Glomerular visceral epithelial cell (primary cell): ENCODE data around the gene DENND1B.
"Not testable (repeated sequence)": the region's sequence is repeated elsewhere in the genome, so short reads cannot be mapped to it uniquely, and the experiment has no call there.

Experiments used
- DNase-seq: peaks from one replicate; pipeline ENCODE4 v3.0.0-alpha.2; 2016; ENCODE audit errors: extremely low spot score

Gene DENND1B

GRCh38 chr1:197782722-197783360, 7.6 kb upstream of the DENND1B start:
- no peak for DNase-seq

- peak; percentile 26 for DNase-seq
Observed at GRCh38 chr1:197781968-197782721, 6.9 kb upstream of the DENND1B start.

- peak; percentile 24 for DNase-seq
Observed at GRCh38 chr1:197779921-197780320, 4.6 kb upstream of the DENND1B start.

- no peak for DNase-seq
Observed at GRCh38 chr1:197778366-197778945, 3.2 kb upstream of the DENND1B start.

GRCh38 chr1:197776351-197777105, 1.2 kb upstream of the DENND1B start:
- DNase-seq: peak; percentile 86

- peak; percentile 49 for DNase-seq
Observed at GRCh38 chr1:197774466-197775281, 606 bp downstream of the DENND1B start.

- peak; percentile 5 for DNase-seq
Observed at GRCh38 chr1:197773856-197774255, 1.4 kb downstream of the DENND1B start.

GRCh38 chr1:197771904-197772556, 3.2 kb downstream of the DENND1B start:
- no peak for DNase-seq

GRCh38 chr1:197771386-197771785, 3.9 kb downstream of the DENND1B start:
- DNase-seq: no peak

- no peak for DNase-seq
Observed at GRCh38 chr1:197770243-197770642, 5.0 kb downstream of the DENND1B start.

GRCh38 chr1:197769287-197769686, 6.0 kb downstream of the DENND1B start:
- no peak for DNase-seq

- no peak for DNase-seq
Observed at GRCh38 chr1:197768014-197768805, 7.1 kb downstream of the DENND1B start.

GRCh38 chr1:197763769-197764168, 11.5 kb downstream of the DENND1B start:
- no peak for DNase-seq

- DNase-seq: no peak
Observed at GRCh38 chr1:197763307-197763706, 12.0 kb downstream of the DENND1B start.

- no peak for DNase-seq
Observed at GRCh38 chr1:197761654-197762053, 13.6 kb downstream of the DENND1B start.

GRCh38 chr1:197755553-197755952, 19.7 kb downstream of the DENND1B start:
- DNase-seq: not testable (repeated sequence)

- not testable (repeated sequence) for DNase-seq
Observed at GRCh38 chr1:197752652-197753164, 22.6 kb downstream of the DENND1B start.

GRCh38 chr1:197750366-197750765, 24.9 kb downstream of the DENND1B start:
- DNase-seq: no peak

- no peak for DNase-seq
Observed at GRCh38 chr1:197745911-197746310, 29.4 kb downstream of the DENND1B start.

GRCh38 chr1:197744979-197745378, 30.3 kb downstream of the DENND1B start:
- DNase-seq: no peak
